ENCODE results near the gene USP24. TPM values are rescaled to one million over a fixed set of nuclear protein-coding genes. Genes with fewer than 3 reads are reported as not detected.

The USP24 gene
- total and polyA plus RNA-seq, 2 donors (not counting 3 experiments of a cell fraction or from before 2014, with no cell fraction given), result 8.2 to 30.0 TPM

- Histone ChIP-seq H3K9me3 (replicated peaks; ENCODE audit: control insufficient read depth, insufficient read depth, low read length) (no peaks in the 10 kb centered on the region), H3K4me2 (ENCODE audit: insufficient read depth, low read length) (no peak overlapping the region), H4K20me1 (replicated peaks; ENCODE audit: control insufficient read depth, extremely low read depth, insufficient read depth, low read length) (no peaks in the 10 kb centered on the region), H3K79me2 (ENCODE audit: control insufficient read depth, insufficient read depth, low read length) (no peaks in the 10 kb centered on the region), H2AFZ (ENCODE audit: low read depth, low read length) (no peak overlapping the region), H3K9me1 (replicated peaks; ENCODE audit: control insufficient read depth, extremely low read depth, insufficient read depth, low read length) (no peaks in the 10 kb centered on the region), H3K4me1 (ENCODE audit: control insufficient read depth, extremely low read depth, insufficient read depth, low read length) (no peaks in the 10 kb centered on the region), H3K9ac (replicated peaks; ENCODE audit: extremely low read depth, insufficient read depth, low read length) (no peak overlapping the region), H3K4me3 (replicated peaks in 1 of 3; ENCODE audit: insufficient read depth in 1 of 3, low read depth in 1 of 3, low read length in 3 of 3) (no peak overlapping the region), H3K36me3 (ENCODE audit: control insufficient read depth in 2 of 2, extremely low read depth in 1 of 2, insufficient read depth in 2 of 2, low read length in 2 of 2) (no peaks in the 10 kb centered on the region), H3K27ac (ENCODE audit: insufficient read depth, low read depth, low read length) (no peak overlapping the region), H3K27me3 (ENCODE audit: control insufficient read depth in 2 of 2, insufficient read depth in 2 of 2, low read length in 2 of 2) (peaks cover 7% of the 10 kb centered on the region in 2 experiments)
- ChIA-PET CTCF (no interaction called here), POLR2A (no interaction called here)
- no peak for DNase-seq (ENCODE audit: low read depth, low spot score)
- dilution Hi-C loops (cut with MboI; ENCODE audit: extremely low pct_ligation_motif_present, low sequenced_read_pairs) (no loop called here), intact Hi-C loops (cut with micrococcal nuclease) (no loop called here)
- TF ChIP-seq POLR2A (IDR thresholded peaks at IDR 0.05; ENCODE audit: low read depth, low read length) (no peak), EZH2 (IDR thresholded peaks at IDR 0.05; ENCODE audit: borderline replicate concordance, low read depth, low read length, severe bottlenecking) (no peak), JUN (IDR thresholded peaks at IDR 0.05; ENCODE audit: borderline replicate concordance, insufficient read depth, insufficient read length, low read depth) (no peak), MYC (IDR thresholded peaks at IDR 0.05; ENCODE audit: low read depth, low read length) (no peak), GATA2 (IDR thresholded peaks at IDR 0.05; ENCODE audit: insufficient read depth, insufficient read length, low read depth, low read length) (no peak), POLR2AphosphoS5 (IDR thresholded peaks at IDR 0.05; ENCODE audit: insufficient read depth, low read depth, low read length) (no peak), CTCF (IDR thresholded peaks at IDR 0.05; ENCODE audit: extremely low read depth in 1 of 2, insufficient read depth in 1 of 2, low read depth in 1 of 2, low read length in 2 of 2) (no peak), MAX (IDR thresholded peaks at IDR 0.05; ENCODE audit: insufficient read depth, insufficient read length) (no peak), FOS (IDR thresholded peaks at IDR 0.05; ENCODE audit: borderline replicate concordance, insufficient read depth, low read length) (no peak)
- no TSS peak for BruUV-seq (replicated peaks)
- FAIRE-seq, result no peak
These were observed 9.6 kb upstream of the USP24 start for GRCh38 chr1:55224729-55225128.

All from endothelial cell of umbilical vein (primary cell).